Daoy (cell line): Measurements from ENCODE around the gene SLC16A4. TPM values are rescaled to one million over a fixed set of nuclear protein-coding genes. Genes with fewer than 3 reads are reported as not detected.
A peak's percentile ranks its signal among the peaks of the same experiment; 100 is the strongest.

Source experiments
- DNase-seq: peaks from one replicate; pipeline ENCODE4 v3.0.0-alpha.2; 2015; ENCODE audit warnings: low read depth
- total RNA-seq: library from RNA; depleted of rRNA; stranded (reverse); fragments of >200 nt; shearing (Covaris generic); gene quantifications from 2 replicates; pipeline ENCODE4 v1.2.3, GENCODE V29; 2014

SLC16A4 gene
- total RNA-seq, 1 experiment from 2014 or later = 3.9 TPM

DNA sequence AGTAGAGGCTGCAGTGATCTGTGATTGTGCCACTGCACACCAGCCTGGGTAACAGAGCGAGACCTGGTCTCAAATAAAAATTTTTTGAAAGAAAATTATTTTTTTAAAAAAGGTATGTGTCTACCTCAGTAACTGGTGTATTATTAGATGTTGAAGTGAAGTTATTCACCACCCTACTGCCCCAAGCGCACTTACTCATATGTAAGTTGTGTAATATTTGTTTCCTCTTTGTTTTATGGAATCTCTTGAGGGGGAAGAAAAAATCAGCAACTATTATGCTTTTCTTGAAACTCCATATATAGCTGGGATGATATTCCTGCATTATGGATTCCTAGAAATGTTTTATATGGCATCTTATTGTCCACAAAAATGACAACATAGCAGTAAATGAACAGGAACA is 30.4 kb downstream of the SLC16A4 start:
- no peak for DNase-seq

DNA sequence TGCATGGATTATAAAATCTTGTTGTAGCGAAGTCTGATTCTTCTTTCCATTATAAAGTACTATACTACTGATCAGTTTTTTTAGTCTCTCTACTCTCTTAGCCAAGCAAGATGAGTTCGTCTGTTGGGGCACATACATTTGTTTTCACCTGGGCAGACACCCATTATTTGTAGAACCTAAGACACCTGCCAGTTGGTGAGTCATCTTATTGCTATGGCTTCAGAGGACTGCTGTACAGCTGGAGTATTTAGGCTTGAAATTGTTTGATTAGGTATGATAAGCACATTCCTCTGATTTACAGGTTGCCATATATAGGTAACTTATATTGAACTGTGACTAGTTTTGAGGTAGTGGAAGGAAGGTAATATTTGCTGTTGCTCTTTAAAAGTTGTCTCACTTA is 34.4 kb downstream of the SLC16A4 start:
- DNase-seq = no peak

DNA sequence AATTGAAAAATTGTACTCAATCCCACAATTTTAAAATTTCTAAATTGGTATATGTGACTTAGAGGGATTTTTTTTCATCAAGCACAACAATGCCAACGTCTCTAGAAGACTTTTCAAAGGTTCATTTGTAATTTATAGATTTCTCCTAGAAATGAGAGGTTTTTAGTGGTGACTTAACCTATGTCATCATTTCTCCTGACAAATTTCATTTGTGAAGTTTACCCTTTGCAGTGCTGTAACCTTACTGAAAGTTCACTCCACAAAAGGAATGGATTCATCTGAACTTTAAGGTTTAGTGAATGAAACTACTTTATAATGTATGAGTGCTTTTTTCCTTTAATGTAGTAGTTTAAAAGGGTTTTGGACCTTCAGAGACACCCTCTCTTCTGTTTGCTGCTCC is 35.5 kb downstream of the SLC16A4 start:
- no peak for DNase-seq

DNA sequence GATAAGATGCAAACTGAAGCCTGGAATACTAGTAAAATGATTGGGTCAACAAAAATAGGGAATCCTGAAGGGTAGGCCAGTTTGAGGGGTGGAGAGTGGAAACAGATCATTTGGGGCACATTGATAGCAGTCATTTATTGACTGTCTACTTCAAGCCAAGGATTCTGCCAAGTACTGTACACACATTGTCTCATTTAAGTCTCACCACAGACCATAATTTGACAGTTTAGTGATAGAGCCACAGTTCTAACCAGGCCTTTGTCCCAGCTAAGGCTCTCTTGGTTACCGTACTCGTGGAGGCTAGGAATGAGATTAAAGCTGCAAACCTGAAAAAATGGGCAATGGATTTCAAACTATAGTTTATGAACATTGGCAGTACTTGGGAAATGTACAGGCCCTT is 40.5 kb downstream of the SLC16A4 start:
- no peak for DNase-seq

DNA sequence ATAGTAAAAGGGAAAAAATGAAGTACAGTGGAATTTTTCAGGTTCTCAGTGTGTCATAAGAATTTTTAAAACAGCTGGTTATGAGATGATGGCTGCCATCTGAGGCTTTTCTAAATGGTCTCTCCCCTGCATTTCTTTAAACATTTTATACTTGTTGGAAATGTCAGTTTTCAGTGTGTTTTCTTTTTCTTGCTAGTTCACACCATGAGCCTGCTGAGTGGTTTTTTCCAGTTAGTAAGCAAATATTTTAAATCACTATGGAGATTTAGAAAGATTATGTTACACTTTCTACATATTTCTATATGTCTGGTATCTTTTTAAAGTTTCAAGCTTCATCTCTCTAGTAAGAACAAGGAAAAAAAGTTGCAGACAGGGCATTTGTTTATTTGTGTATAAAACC is 42.1 kb downstream of the SLC16A4 start:
- DNase-seq = no peak

DNA sequence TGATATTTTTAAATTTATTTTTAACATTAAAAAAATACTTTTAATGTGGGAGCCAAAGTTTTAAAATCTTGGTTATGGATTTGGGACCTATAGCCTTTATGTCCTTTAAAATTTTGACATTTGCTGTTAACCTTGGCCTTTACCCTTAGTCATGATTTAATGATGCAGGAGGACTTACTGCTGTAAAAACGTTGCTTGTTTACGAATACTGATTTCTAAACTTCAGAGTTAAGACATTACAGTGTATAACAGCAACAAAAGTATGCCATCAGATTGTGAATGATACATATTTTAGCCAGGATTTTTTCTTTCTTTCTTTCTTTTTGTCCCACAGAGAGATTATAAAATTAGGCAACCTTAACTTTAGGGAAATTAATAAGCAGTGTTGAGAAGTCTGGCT is 42.8 kb downstream of the SLC16A4 start:
- DNase-seq = no peak

DNA sequence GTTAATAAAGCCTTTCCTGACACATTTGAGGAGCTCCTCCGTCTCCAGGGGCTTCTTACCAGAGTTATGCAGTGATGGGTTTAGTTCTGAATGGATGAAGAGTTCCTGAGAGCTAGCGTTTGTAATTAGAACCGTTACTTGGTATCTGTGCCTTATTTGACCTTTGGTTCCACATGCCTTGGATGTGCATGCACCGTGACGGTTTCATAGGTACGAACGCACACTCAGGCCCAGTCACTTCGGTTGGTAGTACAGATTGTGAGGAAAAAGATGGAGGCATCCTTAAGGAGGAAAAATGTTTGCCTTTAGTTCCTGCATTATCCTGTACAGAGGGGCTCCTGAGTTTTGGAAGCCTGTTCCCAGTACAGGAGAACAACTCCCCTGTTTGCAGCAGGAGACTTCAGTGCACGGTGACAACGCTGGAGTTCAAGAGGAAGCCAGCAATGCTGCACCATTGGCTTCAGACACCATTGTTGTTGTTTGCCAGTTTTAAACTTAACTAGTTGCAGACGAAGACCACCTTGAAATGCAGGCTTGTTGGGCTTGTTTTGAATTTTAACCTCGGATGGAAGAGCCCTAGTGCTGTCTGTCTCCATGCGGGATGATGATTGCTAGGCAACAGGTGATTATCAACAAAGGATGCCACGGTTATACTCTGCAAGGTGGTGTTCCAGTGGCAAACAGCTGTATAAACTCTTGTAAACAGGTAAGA is 43.5 kb downstream of the SLC16A4 start:
- no peak for DNase-seq

DNA sequence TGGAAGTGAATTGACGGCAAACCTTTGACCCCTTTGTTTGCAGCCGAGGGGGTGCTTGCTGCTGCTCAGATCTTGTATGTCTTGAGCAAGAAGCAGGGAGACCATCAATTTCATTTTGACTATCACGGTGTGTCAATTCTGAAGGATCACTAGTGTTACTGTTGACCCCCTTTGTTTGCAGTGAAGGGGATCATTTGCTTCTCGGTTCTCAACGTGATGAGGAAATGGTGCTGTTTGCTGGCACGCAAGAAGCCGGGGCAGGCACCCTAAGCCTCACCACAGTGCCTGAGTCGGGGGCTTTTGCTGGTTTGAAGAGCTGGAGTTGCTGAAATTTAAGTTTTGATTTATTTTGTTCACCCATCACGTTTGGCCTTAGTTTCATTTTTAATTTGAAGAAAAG is 44.1 kb downstream of the SLC16A4 start:
- no peak for DNase-seq

DNA sequence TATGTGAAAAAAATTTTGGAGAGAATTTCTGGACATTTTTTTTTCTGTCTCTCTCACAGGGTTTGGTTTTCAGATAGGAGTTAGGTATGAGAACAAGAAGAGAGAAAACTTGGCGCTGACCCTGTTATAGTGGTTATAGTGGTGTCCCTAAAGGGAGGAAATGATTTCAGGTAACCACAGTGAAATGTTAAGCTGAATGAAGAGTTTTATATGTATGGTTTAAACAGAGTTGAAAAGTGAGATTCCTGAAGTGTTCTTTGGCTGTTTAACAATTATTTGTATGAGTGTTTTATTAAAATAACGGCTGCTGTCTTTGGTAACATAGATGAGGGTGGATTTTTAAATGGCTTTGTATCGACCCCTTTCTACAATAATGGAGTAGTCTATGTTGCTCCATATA is 45.3 kb downstream of the SLC16A4 start:
- DNase-seq = no peak

DNA sequence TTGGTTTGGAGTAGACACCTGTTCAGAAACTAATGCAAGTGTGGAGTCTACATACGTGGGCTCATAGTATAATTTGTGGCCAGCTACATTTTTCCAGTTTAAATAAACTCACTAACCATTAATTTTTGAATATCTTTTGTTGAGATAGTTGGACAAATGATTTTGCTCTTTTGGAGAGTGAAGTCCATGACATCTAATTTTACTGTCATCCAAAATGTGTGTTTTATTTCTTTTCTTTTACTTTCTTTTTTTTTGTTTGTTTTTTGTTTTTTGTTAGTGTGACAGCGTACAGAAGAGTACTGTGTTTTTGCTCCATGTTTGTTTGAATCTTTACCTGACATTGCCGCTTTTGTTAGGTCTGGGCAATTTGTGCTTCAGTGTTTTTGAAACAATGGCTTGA is 46.7 kb downstream of the SLC16A4 start:
- DNase-seq = no peak

DNA sequence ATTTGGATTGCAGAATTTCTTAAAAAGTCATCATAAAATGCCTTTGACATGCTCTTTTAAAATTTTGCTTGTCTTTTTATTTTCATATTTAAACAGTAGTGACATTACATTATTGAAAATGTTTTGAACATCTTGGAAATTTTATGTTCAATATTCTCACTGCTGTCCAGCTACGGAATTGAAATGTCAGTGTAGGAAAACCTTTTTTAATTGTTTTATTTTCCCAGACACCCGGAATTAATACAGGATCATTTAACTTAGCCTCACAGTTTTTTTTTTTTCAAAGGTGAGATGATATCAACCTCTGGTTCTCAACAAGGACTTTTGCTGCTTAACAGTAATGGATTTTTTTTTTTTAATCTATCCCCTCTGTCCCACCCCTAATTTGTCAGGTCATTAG is 47.6 kb downstream of the SLC16A4 start:
- DNase-seq = no peak

DNA sequence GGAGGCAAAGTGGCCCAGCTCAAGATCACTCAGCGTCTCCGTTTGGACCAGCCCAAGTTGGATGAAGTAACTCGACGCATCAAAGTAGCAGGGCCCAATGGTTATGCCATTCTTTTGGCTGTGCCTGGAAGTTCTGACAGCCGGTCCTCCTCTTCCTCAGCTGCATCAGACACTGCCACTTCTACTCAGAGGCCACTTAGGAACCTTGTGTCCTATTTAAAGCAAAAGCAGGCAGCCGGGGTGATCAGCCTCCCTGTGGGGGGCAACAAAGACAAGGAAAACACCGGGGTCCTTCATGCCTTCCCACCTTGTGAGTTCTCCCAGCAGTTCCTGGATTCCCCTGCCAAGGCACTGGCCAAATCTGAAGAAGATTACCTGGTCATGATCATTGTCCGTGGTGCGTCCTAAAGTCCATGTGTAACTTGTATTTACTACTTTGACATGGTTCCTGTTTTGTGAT is 48.9 kb downstream of the SLC16A4 start:
- no peak for DNase-seq

DNA sequence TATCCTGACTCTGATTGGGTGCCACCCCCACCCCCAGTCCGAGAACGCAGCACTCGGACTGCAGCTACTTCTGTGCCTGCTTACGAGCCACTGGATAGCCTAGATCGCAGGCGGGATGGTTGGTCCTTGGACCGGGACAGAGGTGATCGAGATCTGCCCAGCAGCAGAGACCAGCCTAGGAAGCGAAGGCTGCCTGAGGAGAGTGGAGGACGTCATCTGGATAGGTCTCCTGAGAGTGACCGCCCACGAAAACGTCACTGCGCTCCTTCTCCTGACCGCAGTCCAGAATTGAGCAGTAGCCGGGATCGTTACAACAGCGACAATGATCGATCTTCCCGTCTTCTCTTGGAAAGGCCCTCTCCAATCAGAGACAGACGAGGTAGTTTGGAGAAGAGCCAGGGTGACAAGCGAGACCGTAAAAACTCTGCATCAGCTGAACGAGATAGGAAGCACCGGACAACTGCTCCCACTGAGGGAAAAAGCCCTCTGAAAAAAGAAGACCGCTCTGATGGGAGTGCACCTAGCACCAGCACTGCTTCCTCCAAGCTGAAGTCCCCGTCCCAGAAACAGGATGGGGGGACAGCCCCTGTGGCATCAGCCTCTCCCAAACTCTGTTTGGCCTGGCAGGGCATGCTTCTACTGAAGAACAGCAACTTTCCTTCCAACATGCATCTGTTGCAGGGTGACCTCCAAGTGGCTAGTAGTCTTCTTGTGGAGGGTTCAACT is 49.5 kb downstream of the SLC16A4 start:
- DNase-seq = no peak

DNA sequence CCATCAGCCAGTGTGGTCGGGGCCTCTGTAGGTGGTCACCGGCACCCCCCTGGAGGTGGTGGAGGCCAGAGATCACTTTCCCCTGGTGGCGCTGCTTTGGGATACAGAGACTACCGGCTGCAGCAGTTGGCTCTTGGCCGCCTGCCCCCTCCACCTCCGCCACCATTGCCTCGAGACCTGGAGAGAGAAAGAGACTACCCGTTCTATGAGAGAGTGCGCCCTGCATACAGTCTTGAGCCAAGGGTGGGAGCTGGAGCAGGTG is 50.7 kb downstream of the SLC16A4 start:
- DNase-seq = no peak

DNA sequence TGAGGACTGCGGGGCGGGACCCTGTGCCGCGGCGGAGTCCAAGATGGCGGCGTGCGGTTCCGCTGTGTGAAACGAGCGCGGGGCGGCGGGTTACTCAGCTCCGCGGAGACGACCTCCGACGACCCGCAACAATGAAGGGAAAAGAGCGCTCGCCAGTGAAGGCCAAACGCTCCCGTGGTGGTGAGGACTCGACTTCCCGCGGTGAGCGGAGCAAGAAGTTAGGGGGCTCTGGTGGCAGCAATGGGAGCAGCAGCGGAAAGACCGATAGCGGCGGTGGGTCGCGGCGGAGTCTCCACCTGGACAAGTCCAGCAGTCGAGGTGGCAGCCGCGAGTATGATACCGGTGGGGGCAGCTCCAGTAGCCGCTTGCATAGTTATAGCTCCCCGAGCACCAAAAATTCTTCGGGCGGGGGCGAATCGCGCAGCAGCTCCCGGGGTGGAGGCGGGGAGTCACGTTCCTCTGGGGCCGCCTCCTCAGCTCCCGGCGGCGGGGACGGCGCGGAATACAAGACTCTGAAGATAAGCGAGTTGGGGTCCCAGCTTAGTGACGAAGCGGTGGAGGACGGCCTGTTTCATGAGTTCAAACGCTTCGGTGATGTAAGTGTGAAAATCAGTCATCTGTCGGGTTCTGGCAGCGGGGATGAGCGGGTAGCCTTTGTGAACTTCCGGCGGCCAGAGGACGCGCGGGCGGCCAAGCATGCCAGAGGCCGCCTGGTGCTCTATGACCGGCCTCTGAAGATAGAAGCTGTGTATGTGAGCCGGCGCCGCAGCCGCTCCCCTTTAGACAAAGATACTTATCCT is 51.2 kb downstream of the SLC16A4 start:
- DNase-seq = peak; percentile 59

DNA sequence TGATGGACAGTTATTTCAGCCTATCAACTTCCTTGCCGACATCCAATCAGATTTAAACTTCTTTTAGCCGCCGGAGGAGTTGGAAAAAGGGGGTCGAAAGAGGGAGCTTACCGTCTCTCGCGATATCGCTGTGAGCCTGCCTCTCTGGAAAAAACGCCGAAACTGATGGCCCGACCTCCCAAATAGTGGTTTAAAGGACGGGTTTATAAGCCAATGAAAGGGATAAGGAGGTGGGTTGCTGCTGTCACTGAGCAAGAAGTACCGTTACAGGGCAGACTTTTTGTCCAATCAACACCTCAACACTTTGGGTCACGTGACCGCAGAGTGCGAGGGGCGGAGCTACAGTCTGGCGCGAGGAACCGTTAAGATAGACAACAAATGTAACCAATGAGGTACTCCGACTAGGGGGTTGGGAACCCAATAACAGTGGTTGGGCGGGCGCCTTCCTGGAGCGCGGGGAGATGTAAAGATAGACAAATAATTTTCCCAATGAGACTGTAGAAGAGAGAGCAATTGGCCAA is 51.9 kb downstream of the SLC16A4 start, which contains the start of gene RBM15:
RBM15 (plus strand) TSS at position 492 of the 521 bp plus-strand sequence; CDS start at position 521, 29 bp downstream.
- DNase-seq = peak; percentile 100

DNA sequence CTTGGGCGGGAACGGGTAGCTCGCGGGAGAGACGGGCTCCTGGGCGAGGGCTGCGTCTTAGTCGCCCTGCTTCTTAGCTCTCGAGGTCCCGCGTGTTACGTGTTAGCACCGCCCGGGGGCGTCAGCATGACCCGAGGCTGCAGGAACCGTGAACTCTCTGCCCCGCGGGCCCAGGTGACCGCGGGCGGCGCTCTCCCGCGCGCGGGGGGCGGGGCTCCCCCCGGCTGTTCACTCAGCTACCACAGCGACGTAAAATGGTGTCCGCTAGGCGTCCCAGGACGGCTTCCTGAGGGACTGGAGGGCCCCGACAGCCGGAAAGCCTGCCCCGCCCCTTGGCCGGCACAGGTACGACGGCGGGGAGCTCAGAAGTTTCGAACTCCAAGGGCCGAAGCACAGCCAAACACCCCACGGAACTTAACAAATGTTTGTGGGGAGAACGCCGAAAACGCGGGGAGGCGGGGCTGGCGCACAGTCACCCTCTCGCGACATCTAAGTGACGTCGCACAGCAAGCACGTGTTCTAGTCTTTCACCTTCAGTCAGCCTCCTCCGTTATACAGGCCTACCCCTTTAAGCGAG is 52.4 kb downstream of the SLC16A4 start:
- no peak for DNase-seq

DNA sequence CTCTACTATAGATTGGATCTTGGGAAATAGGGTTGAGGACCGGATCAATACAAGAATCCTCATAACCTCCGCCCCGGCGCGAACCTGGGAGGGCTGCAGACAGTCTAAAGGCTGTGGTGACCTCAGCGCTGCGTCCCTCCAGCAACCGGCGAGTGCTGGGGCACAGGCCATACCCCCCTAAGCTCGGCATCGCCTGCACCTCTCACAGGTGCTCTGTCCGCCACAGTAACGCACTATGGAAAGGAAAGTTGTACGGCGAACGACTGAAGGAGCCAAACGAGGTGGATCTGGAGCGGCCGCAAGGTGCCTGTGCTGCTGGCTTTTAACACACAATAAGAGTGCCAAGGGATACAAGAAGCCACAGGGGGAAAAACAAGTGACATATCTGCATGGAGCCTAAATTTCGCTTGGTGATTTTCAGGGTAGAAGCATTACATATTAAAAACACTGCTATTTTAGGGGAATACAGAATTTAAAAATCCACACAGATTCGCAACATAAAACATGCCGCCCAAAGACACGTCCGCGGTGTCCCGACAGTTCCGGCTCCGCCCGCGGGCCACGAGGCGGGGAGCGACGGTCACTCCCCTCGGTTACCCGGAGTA is 53.0 kb downstream of the SLC16A4 start:
- peak; percentile 73 for DNase-seq

DNA sequence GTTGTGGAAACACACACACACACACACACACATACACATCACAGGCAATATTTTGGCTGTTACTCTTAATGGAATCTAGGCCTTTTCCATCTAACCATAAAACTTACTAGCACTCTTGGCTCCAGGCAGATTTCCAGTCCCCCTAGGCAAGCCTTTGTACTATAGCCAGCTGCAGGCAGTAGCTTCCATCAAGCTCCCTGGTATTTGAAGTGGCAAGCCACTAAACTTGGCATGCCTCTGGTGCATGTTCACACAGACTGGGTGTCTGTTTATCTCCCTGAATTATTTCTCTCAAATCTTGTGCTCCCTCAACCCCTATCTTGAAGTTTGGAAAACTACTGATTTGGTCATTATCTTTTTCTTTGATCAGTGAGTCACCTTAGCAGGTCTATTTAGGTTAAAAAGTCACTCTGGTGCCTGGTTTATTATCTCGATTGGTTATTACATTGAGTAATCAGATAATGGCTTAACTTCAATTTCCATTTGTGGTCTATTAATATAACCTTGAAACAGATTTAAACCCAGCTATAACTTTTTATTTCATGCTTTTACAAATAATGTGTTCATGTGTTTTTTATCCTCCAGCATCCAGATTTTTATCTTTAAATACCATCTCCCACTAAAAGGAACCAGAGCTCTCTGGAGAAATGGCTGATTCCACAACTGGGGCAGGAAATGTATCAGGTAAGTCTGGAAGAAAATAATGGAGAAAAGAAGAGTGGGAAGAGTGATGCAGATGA is 54.4 kb downstream of the SLC16A4 start:
- peak; percentile 30 for DNase-seq

DNA sequence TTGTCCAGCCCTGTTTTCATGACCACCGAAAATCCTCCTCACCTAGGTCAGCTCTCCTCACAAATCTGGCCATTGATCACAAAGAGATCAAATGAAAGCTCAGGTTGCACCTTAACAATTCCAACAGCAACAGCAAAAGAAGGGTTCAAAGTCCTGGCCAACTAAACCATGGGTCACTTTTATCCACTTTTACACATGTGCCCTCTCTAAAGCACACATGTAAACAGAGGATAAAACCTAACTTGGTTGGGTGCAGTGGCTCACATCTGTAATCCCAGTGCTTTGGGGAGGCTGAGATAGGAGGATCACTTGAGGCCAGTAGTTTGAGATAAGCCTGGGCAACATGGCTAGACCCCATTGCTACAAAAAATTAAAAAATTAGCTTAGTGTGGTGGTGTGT is 55.6 kb downstream of the SLC16A4 start:
- DNase-seq = no peak

DNA sequence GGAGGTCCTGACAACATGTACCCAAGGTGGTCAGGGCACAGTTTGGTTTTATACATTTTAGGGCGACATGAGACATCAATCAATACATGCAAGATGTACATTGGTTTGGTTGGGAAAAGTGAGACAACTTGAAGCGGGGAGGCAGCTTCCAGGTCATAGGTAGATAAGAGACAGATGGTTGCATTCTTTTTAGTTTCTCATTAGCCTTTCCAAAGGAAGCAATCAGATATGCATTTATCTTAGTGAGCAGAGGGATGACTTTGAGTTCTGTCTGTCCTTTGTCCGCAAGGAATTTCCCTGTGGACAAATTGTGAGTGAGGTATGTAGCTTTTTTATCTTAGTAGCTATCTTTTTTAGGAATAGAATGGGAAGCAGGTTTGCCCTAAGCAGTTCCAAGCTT is 62.1 kb downstream of the SLC16A4 start:
- no peak for DNase-seq
